Right kidney (tissue), 1 donor: Measurements from ENCODE around the gene ATG16L1.

Source experiments
- DNase-seq: peaks from one replicate; pipeline ENCODE4 v3.0.0-alpha.2; 2016

Gene ATG16L1

DNA sequence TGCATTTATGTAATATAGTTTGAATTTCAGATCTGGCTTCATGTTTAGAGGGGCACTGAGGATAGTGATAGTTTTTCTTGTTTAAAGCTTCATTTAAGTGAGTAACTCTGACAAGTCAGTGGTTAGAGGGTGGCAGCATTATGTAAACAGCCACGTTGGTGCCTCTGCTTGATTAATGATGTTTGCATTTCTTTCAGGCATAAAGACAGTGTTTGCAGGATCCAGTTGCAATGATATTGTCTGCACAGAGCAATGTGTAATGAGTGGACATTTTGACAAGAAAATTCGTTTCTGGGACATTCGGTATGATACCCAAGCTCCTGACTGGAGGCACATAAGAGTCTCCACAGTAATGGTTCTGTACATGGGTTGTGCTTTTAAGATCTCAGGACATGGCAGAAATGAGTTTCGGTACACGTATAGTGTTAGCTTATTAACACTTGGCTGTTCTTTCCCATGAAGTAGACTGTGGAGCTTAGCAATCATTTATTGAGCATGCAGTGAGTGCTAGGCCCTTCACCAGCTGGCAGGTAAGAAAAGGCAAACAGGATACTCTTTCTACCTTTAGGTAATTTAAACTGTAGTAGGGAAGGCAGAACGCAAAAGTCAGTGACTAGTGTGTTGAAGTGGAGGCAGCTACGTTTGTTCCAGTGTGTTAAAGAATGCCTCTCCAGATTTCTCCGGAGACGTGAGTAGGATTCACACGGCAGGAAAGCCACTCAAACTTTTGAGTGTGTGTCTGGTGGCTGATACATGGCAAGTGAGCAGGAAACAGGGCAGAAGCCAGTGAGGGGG lies 38.8 kb downstream of the ATG16L1 start:
- no peak for DNase-seq

DNA sequence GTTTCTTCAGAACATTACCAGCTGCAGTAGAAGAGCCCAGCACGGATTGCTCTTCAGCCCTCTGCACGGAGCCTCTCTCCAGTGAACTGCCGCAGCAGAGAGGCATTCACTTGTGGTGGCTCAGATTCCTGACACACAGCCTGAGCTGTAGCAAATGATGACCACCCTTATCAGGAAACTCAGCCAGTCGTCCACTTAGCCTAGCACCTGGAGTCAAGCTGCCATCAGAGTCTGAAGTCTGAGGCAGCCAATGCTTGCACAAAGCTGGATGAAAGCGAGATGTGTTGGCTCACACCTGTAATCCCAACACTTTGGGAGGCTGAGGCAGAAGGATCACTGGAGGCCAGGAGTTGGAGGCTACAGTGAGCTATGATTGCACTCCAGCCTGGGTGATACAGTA lies 44.4 kb downstream of the ATG16L1 start:
- no peak for DNase-seq

DNA sequence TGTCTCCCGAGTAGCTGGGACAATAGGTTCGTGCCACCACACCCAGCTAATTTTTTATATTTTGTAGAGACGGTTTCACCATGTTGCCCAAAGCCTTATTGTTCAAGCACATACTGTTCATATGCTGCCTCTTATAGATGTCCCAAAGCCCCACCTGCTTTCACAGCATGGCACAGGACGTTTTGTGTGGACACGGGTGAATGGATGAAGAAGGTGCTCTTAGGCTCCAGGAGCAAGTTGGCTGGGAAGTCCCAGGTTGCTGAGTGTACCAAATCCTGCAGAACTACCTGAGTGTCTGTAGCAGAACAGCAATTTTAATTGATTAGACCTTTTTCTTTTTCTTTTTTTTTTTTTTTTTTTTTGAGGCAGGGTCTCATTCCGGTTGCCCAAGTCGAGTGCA lies 45.6 kb downstream of the ATG16L1 start:
- DNase-seq: no peak

- DNase-seq: no peak
Observed at GRCh38 chr2:233300401-233300800, 48.9 kb downstream of the ATG16L1 start.

- no peak for DNase-seq
Observed at GRCh38 chr2:233301248-233301647, 49.8 kb downstream of the ATG16L1 start.

- no peak for DNase-seq
Observed at GRCh38 chr2:233301811-233302210, 50.3 kb downstream of the ATG16L1 start.

GRCh38 chr2:233303252-233303651 lies 51.8 kb downstream of the ATG16L1 start:
- no peak for DNase-seq

GRCh38 chr2:233307565-233307964 lies 56.1 kb downstream of the ATG16L1 start, which contains the start of gene SAG:
TSS of gene SAG (plus strand) at chr2:233307816. CDS start at chr2:233309190, 1,374 bp downstream.
- no peak for DNase-seq

DNA sequence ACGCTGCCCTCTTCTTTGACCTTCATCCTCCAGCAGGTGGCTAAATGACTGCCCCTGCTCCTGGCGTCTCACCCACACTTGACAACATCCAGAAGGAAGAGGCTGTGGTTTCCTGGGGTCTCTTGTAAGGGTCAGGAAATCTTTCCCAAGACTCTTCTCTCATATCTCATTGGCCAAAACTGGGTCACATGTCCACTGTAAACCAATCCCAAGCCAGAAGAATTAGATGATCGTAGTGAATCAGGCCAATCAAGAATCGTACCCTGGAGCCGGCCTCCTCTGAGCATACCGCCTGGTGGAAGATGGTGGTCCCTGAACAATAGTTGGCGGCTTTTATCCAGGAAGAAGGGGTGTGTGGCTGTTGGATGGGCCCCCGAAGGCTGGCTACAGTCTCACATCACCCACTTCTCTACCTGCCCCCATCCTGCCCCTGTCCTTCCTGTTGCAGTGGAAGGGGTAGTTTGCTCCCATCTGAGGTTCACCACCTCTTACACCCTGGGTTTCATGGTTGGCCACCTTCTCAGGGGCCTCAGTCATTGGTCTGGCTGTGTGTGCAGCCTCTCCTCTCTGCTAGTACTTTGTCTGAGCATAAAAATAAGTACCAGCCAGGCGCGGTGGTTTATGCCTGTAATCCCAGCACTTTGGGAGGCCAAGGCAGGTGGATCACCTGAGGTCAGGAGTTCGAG lies 59.9 kb downstream of the ATG16L1 start:
- DNase-seq: no peak

- DNase-seq: no peak
Observed at GRCh38 chr2:233312874-233313273, 61.4 kb downstream of the ATG16L1 start.

DNA sequence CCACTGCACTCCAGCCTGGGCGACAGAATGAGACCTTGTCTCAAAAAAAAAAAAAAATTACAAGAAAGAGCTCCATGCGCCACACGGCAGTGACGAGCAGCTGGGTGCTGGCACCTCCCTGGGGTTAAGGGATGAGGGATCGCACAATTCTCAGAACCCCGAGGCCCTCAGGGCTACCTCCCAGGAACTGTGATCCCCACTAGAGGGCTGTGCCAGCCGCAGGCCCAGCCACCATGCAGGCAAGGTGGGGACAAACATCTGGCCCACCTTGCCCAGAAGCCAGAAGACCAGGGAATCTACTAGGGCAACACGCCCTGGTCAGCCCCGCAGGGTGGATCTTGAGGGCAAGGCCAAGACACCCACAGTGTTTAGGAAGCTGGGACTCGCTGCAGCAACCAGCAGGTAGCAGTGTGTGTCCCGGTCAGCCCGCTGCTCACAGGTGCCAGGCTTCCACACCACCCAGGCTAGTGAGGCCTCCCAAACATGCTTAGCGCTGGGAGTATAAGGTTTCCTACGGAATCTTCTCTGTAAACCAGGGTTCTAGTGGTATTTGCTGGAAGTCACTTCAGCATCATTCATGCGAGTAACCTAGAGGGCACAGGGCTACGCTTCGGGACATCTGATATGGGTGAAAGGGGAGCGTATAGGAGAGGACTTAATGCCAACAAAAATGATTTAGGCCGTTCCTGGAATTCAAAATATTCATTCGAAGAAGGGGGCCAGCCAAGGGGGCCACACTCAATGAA lies 62.9 kb downstream of the ATG16L1 start:
- DNase-seq: peak; percentile 6

DNA sequence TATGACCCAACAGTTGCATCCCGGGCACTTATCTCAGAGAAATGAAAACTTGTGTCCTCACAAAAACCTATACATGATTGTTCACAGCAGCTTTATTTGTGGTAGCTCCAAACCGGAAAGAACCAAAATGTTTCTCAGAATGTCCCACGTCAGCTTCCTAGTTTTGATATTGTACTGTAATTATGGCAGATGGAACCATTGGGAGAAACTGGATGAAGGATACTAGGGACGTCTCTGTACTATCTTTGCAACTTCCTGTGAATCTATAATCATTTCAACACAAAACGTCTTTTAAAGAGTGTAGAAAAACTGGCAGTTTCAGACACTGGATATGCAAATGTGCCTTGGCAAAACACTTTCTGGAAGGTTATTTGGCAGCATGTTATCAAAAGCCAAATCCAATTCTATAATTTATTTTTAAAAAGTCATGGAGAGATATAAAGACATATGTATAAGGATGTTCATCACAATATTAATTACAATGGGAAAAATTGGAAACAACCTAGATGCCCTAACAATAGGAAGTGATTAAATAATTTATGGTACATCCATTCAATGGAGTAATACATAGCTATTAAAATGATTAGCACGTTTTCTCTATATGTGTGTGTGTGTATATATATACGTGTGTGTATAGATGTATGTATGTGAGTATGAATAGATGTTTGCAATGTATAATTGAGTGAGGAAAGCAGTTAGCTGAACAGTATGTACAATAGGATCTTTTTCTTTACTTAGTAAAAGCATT lies 65.9 kb downstream of the ATG16L1 start:
- DNase-seq: no peak

- no peak for DNase-seq
Observed at GRCh38 chr2:233319256-233319655, 67.8 kb downstream of the ATG16L1 start.

GRCh38 chr2:233320470-233320869 lies 69.0 kb downstream of the ATG16L1 start:
- no peak for DNase-seq

DNA sequence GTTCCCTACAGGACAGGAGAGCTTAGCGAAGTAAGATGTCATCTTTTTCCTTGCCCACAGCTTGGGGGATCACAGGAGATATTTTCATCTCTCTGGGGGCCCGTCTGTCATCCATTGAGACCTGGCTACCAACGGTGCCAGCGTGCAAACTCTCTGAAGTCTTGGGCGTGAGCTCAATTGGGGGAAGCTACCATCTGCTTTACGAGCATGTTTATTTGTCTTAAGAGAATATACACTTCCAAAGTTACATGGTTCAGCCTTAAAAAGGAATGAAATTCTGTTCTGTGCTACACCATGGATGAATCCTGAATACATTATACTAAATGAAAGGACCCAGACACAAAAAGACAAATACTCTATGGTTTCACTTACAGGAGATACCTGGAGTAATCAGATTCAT lies 69.7 kb downstream of the ATG16L1 start:
- no peak for DNase-seq

DNA sequence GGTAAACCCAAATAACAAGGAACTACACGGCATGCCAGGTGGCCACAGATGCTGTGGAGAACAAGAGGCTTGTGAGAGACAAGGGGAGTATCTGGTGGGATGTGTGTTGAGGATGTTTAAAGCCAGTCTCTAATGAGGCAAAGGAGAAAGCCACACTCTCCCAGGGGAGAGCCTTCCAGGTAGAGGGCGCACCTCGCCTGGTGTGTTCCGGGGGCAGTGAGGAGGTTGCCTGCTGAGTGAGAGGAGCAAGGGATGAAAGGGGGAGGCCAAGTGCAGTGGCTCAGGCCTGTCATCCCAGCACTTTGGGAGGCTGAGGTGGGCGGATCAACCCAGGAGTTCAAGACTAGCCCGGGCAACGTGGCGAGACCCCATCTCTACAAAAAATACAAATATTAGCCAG lies 72.4 kb downstream of the ATG16L1 start:
- DNase-seq: no peak

DNA sequence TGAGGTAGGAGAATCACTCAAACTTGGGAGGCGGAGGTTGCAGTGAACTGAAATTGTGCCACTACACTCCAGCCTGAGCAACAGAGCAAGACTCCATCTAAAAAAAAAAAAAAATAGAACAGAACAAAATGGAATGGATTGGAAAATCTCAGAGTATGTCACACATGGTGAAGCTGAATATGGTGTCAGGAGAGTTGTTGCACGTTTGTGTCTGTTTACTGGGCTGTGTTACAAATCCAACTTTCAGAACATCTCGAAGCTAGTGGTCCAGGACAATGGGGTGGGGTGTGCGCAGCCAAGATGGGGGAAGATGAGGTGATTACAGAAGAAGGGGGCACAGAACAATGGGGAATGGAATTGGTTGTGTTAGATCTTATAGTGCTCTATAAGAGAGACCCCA lies 73.8 kb downstream of the ATG16L1 start:
- DNase-seq: no peak

DNA sequence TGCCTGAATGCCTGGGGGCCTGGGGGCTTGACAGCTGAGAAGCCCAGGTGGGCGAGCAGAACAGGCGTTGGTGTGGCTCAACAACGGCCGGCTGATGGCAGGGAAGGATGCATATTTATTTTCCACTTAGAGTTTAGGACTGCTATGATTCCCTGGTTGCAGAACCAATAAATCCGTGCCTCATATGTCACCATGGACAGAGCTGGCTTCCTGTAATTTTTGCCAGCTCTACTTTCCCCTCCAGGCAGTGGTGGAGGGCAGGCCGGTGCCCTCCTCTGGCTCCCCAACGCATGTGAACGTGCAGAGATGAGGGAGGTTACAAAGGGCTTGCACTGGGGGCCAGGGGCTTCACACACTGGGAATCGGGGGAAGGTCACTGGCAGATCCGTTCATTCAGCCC lies 74.3 kb downstream of the ATG16L1 start:
- no peak for DNase-seq

GRCh38 chr2:233326500-233326899 lies 75.0 kb downstream of the ATG16L1 start:
- no peak for DNase-seq

DNA sequence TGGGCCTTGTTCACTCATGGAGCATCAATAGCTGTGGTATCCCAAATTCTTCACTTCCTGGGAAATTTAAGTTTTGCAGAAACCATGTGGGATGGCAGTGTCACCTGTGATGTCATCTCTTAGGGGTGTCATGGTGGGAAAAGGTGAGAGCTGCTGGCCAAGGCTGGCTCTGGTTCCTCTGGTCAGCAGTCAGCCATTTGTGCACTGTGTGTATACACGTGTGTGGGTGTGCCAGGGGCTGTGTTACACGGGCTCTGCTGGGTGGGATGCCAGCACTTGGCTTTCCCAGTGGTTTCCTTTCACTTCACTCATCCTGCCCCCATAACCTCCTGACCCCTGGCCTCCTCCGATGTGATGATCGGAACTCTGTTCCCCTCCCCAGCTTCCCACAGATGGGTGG lies 77.4 kb downstream of the ATG16L1 start:
- DNase-seq: no peak

GRCh38 chr2:233329489-233330135 lies 78.1 kb downstream of the ATG16L1 start:
- DNase-seq: no peak

GRCh38 chr2:233331536-233331935 lies 80.1 kb downstream of the ATG16L1 start:
- DNase-seq: no peak
